ENCODE data around the gene HEATR5A.

Gene HEATR5A

GRCh38 chr14:31405599-31406232 lies 14.6 kb downstream of the HEATR5A start:
- H3K36me3 ChIP-seq (ENCODE audit: control insufficient read depth, insufficient read depth, low read length), result no peaks in the 10 kb centered on the region
- DNase-seq, result no peak
- no peak overlapping the region for H3K27ac ChIP-seq (ENCODE audit: insufficient read depth, low read length, poor library complexity, severe bottlenecking)
- no peaks in the 10 kb centered on the region for H3K4me1 ChIP-seq (ENCODE audit: control insufficient read depth, insufficient read depth, low read length, poor library complexity, severe bottlenecking)
- H3K27me3 ChIP-seq (replicated peaks; ENCODE audit: control insufficient read depth, insufficient read depth, low read length, poor library complexity, severe bottlenecking), result no peaks in the 10 kb centered on the region
- H3K9me3 ChIP-seq (ENCODE audit: control insufficient read depth, low read length), result no peaks in the 10 kb centered on the region
- H3K4me3 ChIP-seq (ENCODE audit: insufficient read depth, low read depth, low read length, poor library complexity, severe bottlenecking), result no peak overlapping the region

GRCh38 chr14:31405106-31405505 lies 15.2 kb downstream of the HEATR5A start:
- H3K36me3 ChIP-seq (ENCODE audit: control insufficient read depth, insufficient read depth, low read length), result no peaks in the 10 kb centered on the region
- no peaks in the 10 kb centered on the region for H3K9me3 ChIP-seq (ENCODE audit: control insufficient read depth, low read length)
- H3K4me3 ChIP-seq (ENCODE audit: insufficient read depth, low read depth, low read length, poor library complexity, severe bottlenecking), result no peak overlapping the region
- H3K27me3 ChIP-seq (replicated peaks; ENCODE audit: control insufficient read depth, insufficient read depth, low read length, poor library complexity, severe bottlenecking), result no peaks in the 10 kb centered on the region
- H3K27ac ChIP-seq (ENCODE audit: insufficient read depth, low read length, poor library complexity, severe bottlenecking), result no peak overlapping the region
- no peaks in the 10 kb centered on the region for H3K4me1 ChIP-seq (ENCODE audit: control insufficient read depth, insufficient read depth, low read length, poor library complexity, severe bottlenecking)
- no peak for DNase-seq

GRCh38 chr14:31403707-31404106 lies 16.6 kb downstream of the HEATR5A start:
- Histone ChIP-seq H3K9me3 (ENCODE audit: control insufficient read depth, low read length) (no peaks in the 10 kb centered on the region), H3K4me3 (ENCODE audit: insufficient read depth, low read depth, low read length, poor library complexity, severe bottlenecking) (no peak overlapping the region), H3K27me3 (replicated peaks; ENCODE audit: control insufficient read depth, insufficient read depth, low read length, poor library complexity, severe bottlenecking) (no peaks in the 10 kb centered on the region), H3K27ac (ENCODE audit: insufficient read depth, low read length, poor library complexity, severe bottlenecking) (no peak overlapping the region), H3K4me1 (ENCODE audit: control insufficient read depth, insufficient read depth, low read length, poor library complexity, severe bottlenecking) (no peaks in the 10 kb centered on the region), H3K36me3 (ENCODE audit: control insufficient read depth, insufficient read depth, low read length) (no peaks in the 10 kb centered on the region)
- no peak for DNase-seq

GRCh38 chr14:31402764-31403439 lies 17.4 kb downstream of the HEATR5A start:
- Histone ChIP-seq H3K4me1 (ENCODE audit: control insufficient read depth, insufficient read depth, low read length, poor library complexity, severe bottlenecking) (no peaks in the 10 kb centered on the region), H3K9me3 (ENCODE audit: control insufficient read depth, low read length) (no peaks in the 10 kb centered on the region), H3K4me3 (ENCODE audit: insufficient read depth, low read depth, low read length, poor library complexity, severe bottlenecking) (no peak overlapping the region), H3K36me3 (ENCODE audit: control insufficient read depth, insufficient read depth, low read length) (no peaks in the 10 kb centered on the region), H3K27me3 (replicated peaks; ENCODE audit: control insufficient read depth, insufficient read depth, low read length, poor library complexity, severe bottlenecking) (no peaks in the 10 kb centered on the region), H3K27ac (ENCODE audit: insufficient read depth, low read length, poor library complexity, severe bottlenecking) (no peak overlapping the region)
- no peak for DNase-seq

- H3K36me3 ChIP-seq (ENCODE audit: control insufficient read depth, insufficient read depth, low read length), result no peaks in the 10 kb centered on the region
- no peak overlapping the region for H3K27ac ChIP-seq (ENCODE audit: insufficient read depth, low read length, poor library complexity, severe bottlenecking)
- no peak overlapping the region for H3K4me3 ChIP-seq (ENCODE audit: insufficient read depth, low read depth, low read length, poor library complexity, severe bottlenecking)
- no peak for DNase-seq
- H3K9me3 ChIP-seq (ENCODE audit: control insufficient read depth, low read length), result no peaks in the 10 kb centered on the region
- no peaks in the 10 kb centered on the region for H3K4me1 ChIP-seq (ENCODE audit: control insufficient read depth, insufficient read depth, low read length, poor library complexity, severe bottlenecking)
- H3K27me3 ChIP-seq (replicated peaks; ENCODE audit: control insufficient read depth, insufficient read depth, low read length, poor library complexity, severe bottlenecking), result no peaks in the 10 kb centered on the region
Observed at GRCh38 chr14:31401369-31401932, 18.9 kb downstream of the HEATR5A start.

GRCh38 chr14:31400031-31400638 lies 20.2 kb downstream of the HEATR5A start:
- H3K4me1 ChIP-seq (ENCODE audit: control insufficient read depth, insufficient read depth, low read length, poor library complexity, severe bottlenecking), result no peaks in the 10 kb centered on the region
- H3K27me3 ChIP-seq (replicated peaks; ENCODE audit: control insufficient read depth, insufficient read depth, low read length, poor library complexity, severe bottlenecking), result no peaks in the 10 kb centered on the region
- no peaks in the 10 kb centered on the region for H3K9me3 ChIP-seq (ENCODE audit: control insufficient read depth, low read length)
- DNase-seq, result no peak
- H3K36me3 ChIP-seq (ENCODE audit: control insufficient read depth, insufficient read depth, low read length), result no peaks in the 10 kb centered on the region
- no peak overlapping the region for H3K27ac ChIP-seq (ENCODE audit: insufficient read depth, low read length, poor library complexity, severe bottlenecking)
- no peak overlapping the region for H3K4me3 ChIP-seq (ENCODE audit: insufficient read depth, low read depth, low read length, poor library complexity, severe bottlenecking)

- Histone ChIP-seq H3K27ac (ENCODE audit: insufficient read depth, low read length, poor library complexity, severe bottlenecking) (no peak overlapping the region), H3K9me3 (ENCODE audit: control insufficient read depth, low read length) (no peaks in the 10 kb centered on the region), H3K4me1 (ENCODE audit: control insufficient read depth, insufficient read depth, low read length, poor library complexity, severe bottlenecking) (no peaks in the 10 kb centered on the region), H3K4me3 (ENCODE audit: insufficient read depth, low read depth, low read length, poor library complexity, severe bottlenecking) (no peak overlapping the region), H3K27me3 (replicated peaks; ENCODE audit: control insufficient read depth, insufficient read depth, low read length, poor library complexity, severe bottlenecking) (no peaks in the 10 kb centered on the region), H3K36me3 (ENCODE audit: control insufficient read depth, insufficient read depth, low read length) (no peaks in the 10 kb centered on the region)
- DNase-seq, result no peak
Observed at GRCh38 chr14:31395572-31396205, 24.7 kb downstream of the HEATR5A start.

GRCh38 chr14:31395119-31395518 lies 25.2 kb downstream of the HEATR5A start:
- H3K36me3 ChIP-seq (ENCODE audit: control insufficient read depth, insufficient read depth, low read length), result no peaks in the 10 kb centered on the region

GRCh38 chr14:31391977-31392503 lies 28.3 kb downstream of the HEATR5A start:
- no peak overlapping the region for H3K4me3 ChIP-seq (ENCODE audit: insufficient read depth, low read depth, low read length, poor library complexity, severe bottlenecking)
- H3K9me3 ChIP-seq (ENCODE audit: control insufficient read depth, low read length), result no peaks in the 10 kb centered on the region
- no peak overlapping the region for H3K27ac ChIP-seq (ENCODE audit: insufficient read depth, low read length, poor library complexity, severe bottlenecking)
- H3K36me3 ChIP-seq (ENCODE audit: control insufficient read depth, insufficient read depth, low read length), result no peaks in the 10 kb centered on the region
- H3K4me1 ChIP-seq (ENCODE audit: control insufficient read depth, insufficient read depth, low read length, poor library complexity, severe bottlenecking), result no peaks in the 10 kb centered on the region
- DNase-seq, result no peak
- no peaks in the 10 kb centered on the region for H3K27me3 ChIP-seq (replicated peaks; ENCODE audit: control insufficient read depth, insufficient read depth, low read length, poor library complexity, severe bottlenecking)

More at GRCh38 chr14:31395119-31395518, 25.2 kb downstream of the HEATR5A start:
- Histone ChIP-seq H3K27ac (ENCODE audit: insufficient read depth, low read length, poor library complexity, severe bottlenecking) (no peak overlapping the region), H3K4me1 (ENCODE audit: control insufficient read depth, insufficient read depth, low read length, poor library complexity, severe bottlenecking) (no peaks in the 10 kb centered on the region), H3K27me3 (replicated peaks; ENCODE audit: control insufficient read depth, insufficient read depth, low read length, poor library complexity, severe bottlenecking) (no peaks in the 10 kb centered on the region), H3K9me3 (ENCODE audit: control insufficient read depth, low read length) (no peaks in the 10 kb centered on the region), H3K4me3 (ENCODE audit: insufficient read depth, low read depth, low read length, poor library complexity, severe bottlenecking) (no peak overlapping the region)
- no peak for DNase-seq
